Neural cell (in vitro differentiated cells): ENCODE results near the gene WDR91.

Source experiments
- EP300 ChIP-seq: fragments of 450-650 bp; conservative IDR thresholded peaks from 2 replicates; pipeline ENCODE4 v1.6.1; 2014; ENCODE audit warnings: antibody characterized with exemption, mild to moderate bottlenecking, moderate library complexity; ENCODE audit not compliant: poor library complexity, severe bottlenecking
- SMC3 ChIP-seq: fragments of 450-650 bp; conservative IDR thresholded peaks from 2 replicates; pipeline ENCODE4 v1.6.1; 2014; ENCODE audit warnings: antibody characterized with exemption, mild to moderate bottlenecking, moderate library complexity; ENCODE audit not compliant: poor library complexity
- TAF1 ChIP-seq: IDR thresholded peaks from 2 replicates; pipeline ENCODE4 v1.6.1; 2012; ENCODE audit warnings: low read depth
- TF ChIP-seq, protein P1 (sequence below): fragments of 450-650 bp; IDR thresholded peaks from 2 replicates; pipeline ENCODE4 v1.5.1; 2014; ENCODE audit warnings: antibody characterized with exemption, mild to moderate bottlenecking, moderate library complexity; ENCODE audit not compliant: poor library complexity, severe bottlenecking
- TF ChIP-seq, protein P2 (sequence below): IDR thresholded peaks from 2 replicates; pipeline ENCODE4 v1.6.1; 2012; ENCODE audit warnings: borderline replicate concordance

GRCh38 chr7:135238112-135238744, 26.9 kb upstream of the WDR91 start:
- TF ChIP-seq, protein P1, sequence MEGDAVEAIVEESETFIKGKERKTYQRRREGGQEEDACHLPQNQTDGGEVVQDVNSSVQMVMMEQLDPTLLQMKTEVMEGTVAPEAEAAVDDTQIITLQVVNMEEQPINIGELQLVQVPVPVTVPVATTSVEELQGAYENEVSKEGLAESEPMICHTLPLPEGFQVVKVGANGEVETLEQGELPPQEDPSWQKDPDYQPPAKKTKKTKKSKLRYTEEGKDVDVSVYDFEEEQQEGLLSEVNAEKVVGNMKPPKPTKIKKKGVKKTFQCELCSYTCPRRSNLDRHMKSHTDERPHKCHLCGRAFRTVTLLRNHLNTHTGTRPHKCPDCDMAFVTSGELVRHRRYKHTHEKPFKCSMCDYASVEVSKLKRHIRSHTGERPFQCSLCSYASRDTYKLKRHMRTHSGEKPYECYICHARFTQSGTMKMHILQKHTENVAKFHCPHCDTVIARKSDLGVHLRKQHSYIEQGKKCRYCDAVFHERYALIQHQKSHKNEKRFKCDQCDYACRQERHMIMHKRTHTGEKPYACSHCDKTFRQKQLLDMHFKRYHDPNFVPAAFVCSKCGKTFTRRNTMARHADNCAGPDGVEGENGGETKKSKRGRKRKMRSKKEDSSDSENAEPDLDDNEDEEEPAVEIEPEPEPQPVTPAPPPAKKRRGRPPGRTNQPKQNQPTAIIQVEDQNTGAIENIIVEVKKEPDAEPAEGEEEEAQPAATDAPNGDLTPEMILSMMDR, result no peak
- no peak for TF ChIP-seq SMC3
- TF ChIP-seq TAF1, result no peak
- TF ChIP-seq EP300, result no peak
- TF ChIP-seq, protein P2, sequence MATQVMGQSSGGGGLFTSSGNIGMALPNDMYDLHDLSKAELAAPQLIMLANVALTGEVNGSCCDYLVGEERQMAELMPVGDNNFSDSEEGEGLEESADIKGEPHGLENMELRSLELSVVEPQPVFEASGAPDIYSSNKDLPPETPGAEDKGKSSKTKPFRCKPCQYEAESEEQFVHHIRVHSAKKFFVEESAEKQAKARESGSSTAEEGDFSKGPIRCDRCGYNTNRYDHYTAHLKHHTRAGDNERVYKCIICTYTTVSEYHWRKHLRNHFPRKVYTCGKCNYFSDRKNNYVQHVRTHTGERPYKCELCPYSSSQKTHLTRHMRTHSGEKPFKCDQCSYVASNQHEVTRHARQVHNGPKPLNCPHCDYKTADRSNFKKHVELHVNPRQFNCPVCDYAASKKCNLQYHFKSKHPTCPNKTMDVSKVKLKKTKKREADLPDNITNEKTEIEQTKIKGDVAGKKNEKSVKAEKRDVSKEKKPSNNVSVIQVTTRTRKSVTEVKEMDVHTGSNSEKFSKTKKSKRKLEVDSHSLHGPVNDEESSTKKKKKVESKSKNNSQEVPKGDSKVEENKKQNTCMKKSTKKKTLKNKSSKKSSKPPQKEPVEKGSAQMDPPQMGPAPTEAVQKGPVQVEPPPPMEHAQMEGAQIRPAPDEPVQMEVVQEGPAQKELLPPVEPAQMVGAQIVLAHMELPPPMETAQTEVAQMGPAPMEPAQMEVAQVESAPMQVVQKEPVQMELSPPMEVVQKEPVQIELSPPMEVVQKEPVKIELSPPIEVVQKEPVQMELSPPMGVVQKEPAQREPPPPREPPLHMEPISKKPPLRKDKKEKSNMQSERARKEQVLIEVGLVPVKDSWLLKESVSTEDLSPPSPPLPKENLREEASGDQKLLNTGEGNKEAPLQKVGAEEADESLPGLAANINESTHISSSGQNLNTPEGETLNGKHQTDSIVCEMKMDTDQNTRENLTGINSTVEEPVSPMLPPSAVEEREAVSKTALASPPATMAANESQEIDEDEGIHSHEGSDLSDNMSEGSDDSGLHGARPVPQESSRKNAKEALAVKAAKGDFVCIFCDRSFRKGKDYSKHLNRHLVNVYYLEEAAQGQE, result no peak
